Sigmoid colon (tissue), 7 donors: ENCODE measurements around the gene TRERF1. TPM values are rescaled to one million over a fixed set of nuclear protein-coding genes. Genes with fewer than 3 reads are reported as not detected.

Experiments used
- DNase-seq: peaks from one replicate; pipeline ENCODE4 v3.0.0-alpha.2; 2019
- H3K27ac ChIP-seq, 4 donors: fragments of 200-600 bp; sonication (generic); one replicate each; pipeline ENCODE4 v1.5.1; 2016 to 2019; ENCODE audit warnings: mild to moderate bottlenecking in 1 of 4
- H3K27me3 ChIP-seq, 3 donors: fragments of 200-600 bp; sonication (generic); one replicate each; pipeline ENCODE4 v1.5.1; 2019; ENCODE audit warnings: mild to moderate bottlenecking in 1 of 3
- H3K36me3 ChIP-seq, 4 donors: fragments of 200-600 bp; sonication (generic); one replicate each; pipeline ENCODE4 v1.5.1; 2016 to 2019
- H3K4me1 ChIP-seq, 4 donors: fragments of 200-600 bp; sonication (generic); one replicate each; pipeline ENCODE4 v1.5.1; 2017 to 2019
- H3K4me3 ChIP-seq, 4 donors: fragments of 200-600 bp; sonication (generic); one replicate each; pipeline ENCODE4 v1.5.1; 2017 to 2019; ENCODE audit warnings: mild to moderate bottlenecking in 2 of 4, moderate library complexity in 1 of 4
- H3K9me3 ChIP-seq, 4 donors: fragments of 200-600 bp in 3 of 4; sonication (generic) in 3 of 4; one replicate each; pipeline versions ENCODE4 v1.5.1 to v1.6.1; 2013 to 2019
- CTCF ChIP-seq, 4 experiments: fragments of 450-650 bp in 3 of 4; fragments of 200-600 bp in 1 of 4; IDR thresholded peaks; one replicate each; pipeline ENCODE4 v1.5.1; 2016 to 2019; ENCODE audit warnings: antibody characterized with exemption in 4 of 4, mild to moderate bottlenecking in 3 of 4, moderate library complexity in 2 of 4
- EP300 ChIP-seq, 4 donors: sonication (generic); formaldehyde crosslinking; IDR thresholded peaks; one replicate each; pipeline ENCODE4 v1.6.1; 2017; ENCODE audit warnings: antibody characterized with exemption in 4 of 4
- POLR2A ChIP-seq, 2 donors: fragments of 450-650 bp; IDR thresholded peaks; one replicate each; pipeline ENCODE4 v1.6.1; 2016; ENCODE audit warnings: antibody characterized with exemption in 2 of 2, mild to moderate bottlenecking in 2 of 2, moderate library complexity in 2 of 2
- POLR2AphosphoS5 ChIP-seq, 4 donors: sonication (generic); formaldehyde crosslinking; IDR thresholded peaks; one replicate each; pipeline ENCODE4 v1.6.1; 2017; ENCODE audit warnings: antibody characterized with exemption in 4 of 4
- WGBS, 2 donors: extraction: QIAGEN DNeasy Blood & Tissue Kit; methylation state at CpG; one replicate each; pipeline ENCODE4 v1.1.7; 2013; 5-methylcytosine and 5-hydroxymethylcytosine counted together
- intact Hi-C: fragments of 100-400 bp; cut with DNase I; formaldehyde crosslinking; loops from one replicate; pipeline ENCODE4 v1.15.1; 2023
- polyA plus RNA-seq, 3 donors: library from polyadenylated mRNA; stranded (reverse); fragments of 200-250 nt; gene quantifications; one replicate each; pipeline ENCODE4 v1.2.3, GENCODE V29; 2013
- total RNA-seq, 4 donors: library from RNA; depleted of rRNA; stranded (reverse); fragments of >200 nt; gene quantifications; one replicate each; pipeline ENCODE4 v1.1.0, GENCODE V29; 2016
- donor health status: healthy with polysubstance abuse.
- donor health status: Bipolar disorder and iron deficiency.
- donor health status: healthy.

Gene TRERF1
- total and polyA plus RNA-seq, 7 donors = 0.46 to 10.5 (median 4.6) TPM

- H3K27me3 ChIP-seq = no peaks in the 10 kb centered on the region
- no peak overlapping the region for H3K4me3 ChIP-seq
- peaks cover 0 to 23% (median 6%) of the 10 kb centered on the region in 4 donors for H3K4me1 ChIP-seq
- H3K27ac ChIP-seq = peak overlapping the region in 1 of 4 donors; percentile 16
- TF ChIP-seq POLR2A (IDR thresholded peaks at IDR 0.05) = no peak
- TF ChIP-seq CTCF (IDR thresholded peaks at IDR 0.05) = no peak
- TF ChIP-seq POLR2AphosphoS5 (IDR thresholded peaks at IDR 0.05) = no peak
- no peaks in the 10 kb centered on the region for H3K9me3 ChIP-seq
- WGBS, 2 donors = 95 to 96% methylated on average over 31 of the region's 31 CpGs
- no peak for DNase-seq
- peaks cover 4 to 42% (median 8%) of the 10 kb centered on the region in 4 donors for H3K36me3 ChIP-seq
- intact Hi-C loops = no loop called here
These were observed 192.4 kb downstream of the TRERF1 start for GRCh38 chr6:42259286-42259685.

DNA sequence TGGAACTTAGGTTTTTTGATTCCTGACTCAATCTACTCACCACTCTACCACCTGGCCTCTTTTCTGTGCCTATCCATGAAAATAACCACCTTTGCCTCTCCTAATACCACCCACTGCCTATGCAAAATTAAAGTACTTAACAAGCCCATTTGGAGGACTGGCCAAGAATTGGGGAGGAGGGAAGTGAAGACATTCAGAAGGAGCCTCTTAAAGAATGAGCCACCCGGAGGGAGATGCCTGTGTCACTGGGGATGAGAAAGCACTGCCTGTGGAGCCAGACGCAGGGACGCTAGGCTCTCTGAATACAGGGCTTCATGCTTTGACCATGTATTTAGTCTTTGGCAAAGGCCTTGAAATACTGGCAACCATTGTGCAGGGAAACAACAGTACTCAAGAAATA is 194.1 kb downstream of the TRERF1 start:
- peaks cover 4 to 56% (median 9%) of the 10 kb centered on the region in 4 donors for H3K36me3 ChIP-seq
- DNase-seq = no peak
- WGBS, 2 donors = 89 to 93% methylated on average over 3 of the region's 3 CpGs
- H3K9me3 ChIP-seq = no peaks in the 10 kb centered on the region
- no peaks in the 10 kb centered on the region for H3K27me3 ChIP-seq
- H3K27ac ChIP-seq = no peak overlapping the region
- TF ChIP-seq CTCF (IDR thresholded peaks at IDR 0.05) = no peak
- no peak for TF ChIP-seq POLR2AphosphoS5 (IDR thresholded peaks at IDR 0.05)
- TF ChIP-seq EP300 (IDR thresholded peaks at IDR 0.05) = no peak
- TF ChIP-seq POLR2A (IDR thresholded peaks at IDR 0.05) = no peak
- H3K4me1 ChIP-seq = peaks cover 0 to 20% (median 6%) of the 10 kb centered on the region in 4 donors
- no peak overlapping the region for H3K4me3 ChIP-seq
- intact Hi-C loops = no loop called here

GRCh38 chr6:42257063-42257462 is 194.7 kb downstream of the TRERF1 start:
- Histone ChIP-seq H3K36me3 (peaks cover 4 to 56% (median 9%) of the 10 kb centered on the region in 4 donors), H3K27me3 (no peaks in the 10 kb centered on the region), H3K4me1 (peaks cover 0 to 24% (median 11%) of the 10 kb centered on the region in 4 donors), H3K27ac (no peak overlapping the region), H3K9me3 (no peaks in the 10 kb centered on the region), H3K4me3 (no peak overlapping the region)
- no peak for DNase-seq
- WGBS, 2 donors = 79% methylated on average over 3 of the region's 3 CpGs
- intact Hi-C loops = no loop called here
- TF ChIP-seq CTCF (IDR thresholded peaks at IDR 0.05) (no peak), EP300 (IDR thresholded peaks at IDR 0.05) (no peak), POLR2AphosphoS5 (IDR thresholded peaks at IDR 0.05) (no peak), POLR2A (IDR thresholded peaks at IDR 0.05) (no peak)

- H3K4me1 ChIP-seq = peaks cover 0 to 13% (median 11%) of the 10 kb centered on the region in 4 donors
- no peak overlapping the region for H3K27ac ChIP-seq
- no peaks in the 10 kb centered on the region for H3K9me3 ChIP-seq
- TF ChIP-seq POLR2AphosphoS5 (IDR thresholded peaks at IDR 0.05) (no peak), EP300 (IDR thresholded peaks at IDR 0.05) (no peak), POLR2A (IDR thresholded peaks at IDR 0.05) (no peak), CTCF (IDR thresholded peaks at IDR 0.05) (no peak)
- no peak overlapping the region for H3K4me3 ChIP-seq
- H3K36me3 ChIP-seq = peaks cover 4 to 56% (median 9%) of the 10 kb centered on the region in 4 donors
- no peak for DNase-seq
- intact Hi-C loops = no loop called here
- H3K27me3 ChIP-seq = no peaks in the 10 kb centered on the region
- 78 to 82% methylated on average over 5 of the region's 5 CpGs for WGBS, 2 donors
These were observed 196.7 kb downstream of the TRERF1 start for GRCh38 chr6:42255050-42255449.

- Histone ChIP-seq H3K4me3 (no peak overlapping the region), H3K4me1 (peaks cover 0 to 12% (median 9%) of the 10 kb centered on the region in 4 donors), H3K27me3 (no peaks in the 10 kb centered on the region), H3K9me3 (no peaks in the 10 kb centered on the region), H3K36me3 (peaks cover 4 to 56% (median 9%) of the 10 kb centered on the region in 4 donors), H3K27ac (no peak overlapping the region)
- DNase-seq = no peak
- TF ChIP-seq POLR2AphosphoS5 (IDR thresholded peaks at IDR 0.05) (no peak), EP300 (IDR thresholded peaks at IDR 0.05) (no peak), POLR2A (IDR thresholded peaks at IDR 0.05) (no peak), CTCF (IDR thresholded peaks at IDR 0.05) (no peak)
- intact Hi-C loops = no loop called here
- WGBS, 2 donors = 95% methylated on average over 9 of the region's 9 CpGs
These were observed 197.2 kb downstream of the TRERF1 start for GRCh38 chr6:42254505-42254904.
